ENCODE results near the gene AKIRIN2.

AKIRIN2 gene

DNA sequence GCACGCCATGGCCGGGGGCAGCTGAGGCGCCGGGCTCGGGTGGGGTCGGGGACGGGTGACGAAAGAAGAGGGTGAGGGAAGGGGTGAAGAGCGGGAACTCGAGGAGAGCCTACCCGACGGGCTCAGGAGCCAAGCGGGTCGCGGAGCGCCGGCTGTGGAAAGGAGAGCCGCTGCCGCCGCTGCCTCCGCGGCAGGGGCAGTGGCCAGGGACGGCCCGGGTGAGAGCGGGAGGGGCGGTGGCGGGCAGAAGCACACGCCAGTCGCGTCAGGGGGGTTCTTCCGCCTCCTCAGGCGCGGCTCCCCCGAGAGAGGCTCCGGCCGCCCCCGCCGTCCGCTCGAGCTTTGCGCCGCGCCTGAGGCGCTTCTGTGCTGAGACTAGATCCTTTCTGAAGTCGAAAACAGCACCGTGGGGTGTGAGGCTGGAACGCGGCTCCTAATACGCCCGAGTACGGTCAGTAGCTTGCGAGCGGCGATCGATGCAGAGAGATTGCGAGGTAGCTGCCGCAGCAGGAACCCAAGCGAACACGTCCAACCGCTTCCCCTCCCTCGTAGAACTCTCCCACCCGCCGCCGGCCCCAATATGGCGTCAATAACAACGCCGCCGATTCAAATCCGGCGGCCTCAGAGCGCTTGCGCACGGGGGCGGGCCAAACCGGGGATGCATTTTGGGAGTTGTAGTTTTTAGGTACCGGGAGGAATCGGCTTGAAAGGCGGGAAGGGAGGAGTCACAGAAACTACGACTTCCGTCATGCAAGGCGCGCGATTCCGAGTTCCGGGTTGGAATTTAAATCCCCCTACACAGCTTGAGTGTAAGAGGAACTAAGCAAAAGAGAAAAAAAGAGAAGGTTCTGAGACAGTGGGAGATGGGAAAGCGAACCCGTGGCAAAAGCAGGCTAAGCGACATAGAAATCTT, at the start of gene AKIRIN2:
AKIRIN2 (minus strand) TSS at position 558 of the 913 bp plus-strand sequence; CDS start at position 9, 549 bp downstream.
- peak within 1 kb of the TSS; percentile 35 for H2AFZ ChIP-seq (ENCODE audit: low read depth)
- H3K79me2 ChIP-seq (ENCODE audit: insufficient read depth, low read depth), result peaks cover 51% of the 10 kb centered on the region
- peak within 1 kb of the TSS; percentile 94 for H3K27ac ChIP-seq
- peak within 1 kb of the TSS; percentile 48 for H3K4me2 ChIP-seq
- no peaks in the 10 kb centered on the region for H3K36me3 ChIP-seq (ENCODE audit: insufficient read depth)
- H3K27me3 ChIP-seq (ENCODE audit: insufficient read depth, low read depth), result no peaks in the 10 kb centered on the region
- peaks cover 12% of the 10 kb centered on the region; the same call in 1 of the 2 replicates for H4K20me1 ChIP-seq (ENCODE audit: insufficient read depth)
- TF ChIP-seq, protein P1, sequence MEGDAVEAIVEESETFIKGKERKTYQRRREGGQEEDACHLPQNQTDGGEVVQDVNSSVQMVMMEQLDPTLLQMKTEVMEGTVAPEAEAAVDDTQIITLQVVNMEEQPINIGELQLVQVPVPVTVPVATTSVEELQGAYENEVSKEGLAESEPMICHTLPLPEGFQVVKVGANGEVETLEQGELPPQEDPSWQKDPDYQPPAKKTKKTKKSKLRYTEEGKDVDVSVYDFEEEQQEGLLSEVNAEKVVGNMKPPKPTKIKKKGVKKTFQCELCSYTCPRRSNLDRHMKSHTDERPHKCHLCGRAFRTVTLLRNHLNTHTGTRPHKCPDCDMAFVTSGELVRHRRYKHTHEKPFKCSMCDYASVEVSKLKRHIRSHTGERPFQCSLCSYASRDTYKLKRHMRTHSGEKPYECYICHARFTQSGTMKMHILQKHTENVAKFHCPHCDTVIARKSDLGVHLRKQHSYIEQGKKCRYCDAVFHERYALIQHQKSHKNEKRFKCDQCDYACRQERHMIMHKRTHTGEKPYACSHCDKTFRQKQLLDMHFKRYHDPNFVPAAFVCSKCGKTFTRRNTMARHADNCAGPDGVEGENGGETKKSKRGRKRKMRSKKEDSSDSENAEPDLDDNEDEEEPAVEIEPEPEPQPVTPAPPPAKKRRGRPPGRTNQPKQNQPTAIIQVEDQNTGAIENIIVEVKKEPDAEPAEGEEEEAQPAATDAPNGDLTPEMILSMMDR (conservative IDR thresholded peaks at IDR 0.05; ENCODE audit: low read depth, low read length), result no peak
- H3K9ac ChIP-seq, result peak within 1 kb of the TSS; percentile 93
- H3K4me3 ChIP-seq (IDR thresholded peaks at IDR 0.05; ENCODE audit: insufficient read depth, low read depth, low read length), result no peak within 1 kb of the TSS
- H3K4me1 ChIP-seq (ENCODE audit: low read depth, poor library complexity, severe bottlenecking), result peaks cover 32% of the 10 kb centered on the region

DNA sequence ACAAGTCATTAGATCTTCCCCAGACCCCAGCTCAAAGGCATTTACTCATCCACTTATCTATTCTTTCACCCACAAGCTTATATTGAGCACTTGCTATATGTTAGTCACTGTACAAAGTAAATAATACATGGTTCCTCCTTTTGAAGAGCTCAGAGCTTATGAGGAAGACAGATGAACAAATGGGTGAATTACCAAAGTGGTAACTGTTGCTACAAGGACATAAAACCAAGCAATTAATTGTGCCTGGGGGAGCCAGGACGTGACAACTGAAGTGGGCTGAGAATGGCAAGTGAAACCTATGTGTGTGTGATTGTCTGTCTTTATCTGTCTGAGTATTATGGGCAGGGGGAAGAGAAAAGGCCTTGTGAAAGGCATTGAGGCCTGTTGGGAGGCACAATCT, 45.6 kb upstream of the AKIRIN2 start:
- Histone ChIP-seq H3K4me2 (no peak overlapping the region), H3K79me2 (ENCODE audit: insufficient read depth, low read depth) (no peaks in the 10 kb centered on the region), H4K20me1 (ENCODE audit: insufficient read depth) (no peaks in the 10 kb centered on the region), H3K4me1 (ENCODE audit: low read depth, poor library complexity, severe bottlenecking) (no peaks in the 10 kb centered on the region), H2AFZ (ENCODE audit: low read depth) (no peak overlapping the region), H3K27ac (no peak overlapping the region), H3K27me3 (ENCODE audit: insufficient read depth, low read depth) (no peaks in the 10 kb centered on the region), H3K36me3 (ENCODE audit: insufficient read depth) (no peaks in the 10 kb centered on the region), H3K9ac (no peak overlapping the region), H3K4me3 (IDR thresholded peaks at IDR 0.05; ENCODE audit: insufficient read depth, low read depth, low read length) (no peak overlapping the region)
- TF ChIP-seq, protein P1 (conservative IDR thresholded peaks at IDR 0.05; ENCODE audit: low read depth, low read length), result no peak

DNA sequence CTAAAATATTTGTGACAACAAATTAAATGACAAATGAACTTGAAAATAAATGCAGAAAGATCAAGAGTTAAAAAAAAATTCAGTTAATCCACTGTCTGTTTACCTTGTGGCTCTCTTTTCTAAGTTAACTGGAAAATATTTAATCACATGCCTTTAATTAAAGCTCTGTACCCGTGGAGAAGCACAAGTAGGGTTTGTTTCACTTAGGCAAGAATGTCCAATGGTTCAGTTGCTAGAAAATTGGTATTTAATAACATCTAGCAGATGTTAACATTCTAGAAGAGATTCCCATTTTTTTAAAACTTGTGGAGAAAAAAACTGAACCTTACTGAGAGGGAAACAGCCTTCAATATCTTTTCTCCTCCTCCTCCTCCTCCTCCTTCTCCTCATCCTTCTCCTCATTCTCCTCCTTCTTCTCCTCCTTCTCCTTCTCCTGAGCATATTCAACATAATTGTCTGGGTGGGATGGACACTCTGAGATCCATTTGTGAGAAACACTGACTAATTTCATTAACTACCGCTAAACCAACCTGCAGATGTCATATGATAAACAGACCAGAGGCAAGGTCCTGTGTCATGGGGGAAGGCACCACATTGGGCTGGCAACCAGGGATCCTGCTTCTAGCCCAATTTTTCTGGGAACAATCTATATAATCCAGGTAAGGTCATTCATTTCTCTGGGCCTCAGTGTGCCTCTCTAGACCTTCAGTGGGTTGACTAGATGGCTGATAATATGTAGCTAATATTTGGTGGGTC, 44.1 kb upstream of the AKIRIN2 start:
- Histone ChIP-seq H3K79me2 (ENCODE audit: insufficient read depth, low read depth) (no peaks in the 10 kb centered on the region), H4K20me1 (ENCODE audit: insufficient read depth) (no peaks in the 10 kb centered on the region), H3K4me3 (IDR thresholded peaks at IDR 0.05; ENCODE audit: insufficient read depth, low read depth, low read length) (no peak overlapping the region), H3K27me3 (ENCODE audit: insufficient read depth, low read depth) (no peaks in the 10 kb centered on the region), H2AFZ (ENCODE audit: low read depth) (no peak overlapping the region), H3K4me1 (ENCODE audit: low read depth, poor library complexity, severe bottlenecking) (no peaks in the 10 kb centered on the region), H3K4me2 (no peak overlapping the region), H3K27ac (no peak overlapping the region), H3K9ac (no peak overlapping the region), H3K36me3 (ENCODE audit: insufficient read depth) (no peaks in the 10 kb centered on the region)
- TF ChIP-seq, protein P1 (conservative IDR thresholded peaks at IDR 0.05; ENCODE audit: low read depth, low read length), result no peak

DNA sequence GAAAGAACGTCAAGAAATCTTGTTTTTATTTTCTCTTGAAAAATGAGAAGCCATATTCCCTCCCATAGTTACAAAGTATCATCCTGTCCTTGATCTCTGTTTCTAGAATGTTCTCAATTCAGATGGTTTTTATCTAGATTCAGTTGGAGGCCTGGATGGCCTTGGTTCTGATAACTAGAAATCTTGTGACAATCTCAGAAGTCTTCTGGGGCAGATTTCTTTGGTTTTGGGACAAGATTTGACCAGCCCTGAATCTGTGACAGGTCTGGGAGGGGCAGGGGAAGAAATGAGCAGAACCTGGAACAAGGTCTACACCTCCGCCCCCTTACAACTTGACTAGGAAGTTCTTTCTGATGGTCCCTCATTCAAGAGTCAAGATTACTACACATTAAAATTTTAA, 41.4 kb upstream of the AKIRIN2 start:
- H3K4me2 ChIP-seq, result no peak overlapping the region
- H3K79me2 ChIP-seq (ENCODE audit: insufficient read depth, low read depth), result no peaks in the 10 kb centered on the region
- H2AFZ ChIP-seq (ENCODE audit: low read depth), result no peak overlapping the region
- no peaks in the 10 kb centered on the region for H3K36me3 ChIP-seq (ENCODE audit: insufficient read depth)
- H3K27ac ChIP-seq, result no peak overlapping the region
- TF ChIP-seq, protein P1 (conservative IDR thresholded peaks at IDR 0.05; ENCODE audit: low read depth, low read length), result no peak
- no peaks in the 10 kb centered on the region for H4K20me1 ChIP-seq (ENCODE audit: insufficient read depth)
- H3K4me1 ChIP-seq (ENCODE audit: low read depth, poor library complexity, severe bottlenecking), result no peaks in the 10 kb centered on the region
- no peak overlapping the region for H3K4me3 ChIP-seq (IDR thresholded peaks at IDR 0.05; ENCODE audit: insufficient read depth, low read depth, low read length)
- H3K27me3 ChIP-seq (ENCODE audit: insufficient read depth, low read depth), result no peaks in the 10 kb centered on the region
- H3K9ac ChIP-seq, result no peak overlapping the region

Measured in KMS-11 (cell line).